ENCODE data around the gene SGCB.

Gene SGCB

DNA sequence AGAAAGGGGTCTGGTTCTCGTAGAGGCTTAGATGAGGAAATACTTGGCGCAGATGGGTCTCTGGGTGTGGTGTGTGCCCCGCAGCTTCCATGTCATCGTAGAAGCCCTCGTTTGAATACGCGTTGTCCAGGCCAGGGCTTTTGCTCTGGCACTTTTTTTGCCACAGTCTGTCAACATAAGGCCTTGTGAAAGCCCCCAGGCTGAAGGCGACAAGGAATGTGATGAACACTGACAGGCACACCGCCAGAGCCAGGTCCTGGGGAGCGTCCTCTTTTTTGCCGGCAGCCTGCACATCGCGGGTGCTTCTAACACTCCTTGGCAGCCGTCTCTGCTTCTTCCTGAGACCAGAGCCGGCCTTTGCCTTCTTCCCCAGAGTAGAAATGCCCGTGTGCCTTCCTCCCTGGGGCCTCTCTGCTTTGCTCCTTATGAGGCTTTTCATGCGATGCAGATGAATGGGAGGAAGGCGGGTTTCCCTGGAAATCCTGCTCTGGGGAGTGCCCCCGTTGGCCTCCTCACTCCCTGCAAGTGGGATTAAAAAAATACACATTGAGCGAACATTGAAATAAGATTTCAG lies 42.4 kb downstream of the SGCB start:
- Histone ChIP-seq H3K9ac (ENCODE audit: low read depth, low read length) (no peak overlapping the region), H3K4me1 (ENCODE audit: control insufficient read depth, insufficient read depth, low read length) (no peaks in the 10 kb centered on the region), H3K27me3 (ENCODE audit: control insufficient read depth, insufficient read depth, low read length) (no peaks in the 10 kb centered on the region), H3K9me3 (ENCODE audit: control insufficient read depth, insufficient read depth, low read length) (peaks cover 3% of the 10 kb centered on the region), H3K36me3 (ENCODE audit: control insufficient read depth, insufficient read depth, low read length) (no peaks in the 10 kb centered on the region), H3K4me3 (ENCODE audit: low read depth, low read length) (no peak overlapping the region)

All from iPS-15b (cell line).